GM19351 (cell line): Measurements from ENCODE around the gene PDIA5.

Experiments used
- ATAC-seq: cut with Tn5 transposase; IDR thresholded peaks from one replicate; pipeline ENCODE4 v1.9.1; 2021; ENCODE audit warnings: mild to moderate bottlenecking, moderate library complexity; ENCODE audit not compliant: unreplicated experiment

Gene PDIA5

GRCh38 chr3:123090728-123091531 lies 24.1 kb downstream of the PDIA5 start:
- ATAC-seq: no peak

- ATAC-seq: no peak
These were observed 25.4 kb downstream of the PDIA5 start for GRCh38 chr3:123092243-123092642.

- no peak for ATAC-seq
These were observed 26.9 kb downstream of the PDIA5 start for GRCh38 chr3:123093696-123094095.

GRCh38 chr3:123094516-123095313 lies 27.9 kb downstream of the PDIA5 start:
- ATAC-seq: no peak

- no peak for ATAC-seq
These were observed 29.3 kb downstream of the PDIA5 start for GRCh38 chr3:123096126-123096525.

GRCh38 chr3:123096731-123097130 lies 29.9 kb downstream of the PDIA5 start:
- ATAC-seq: no peak

- no peak for ATAC-seq
These were observed 31.9 kb downstream of the PDIA5 start for GRCh38 chr3:123098426-123099330.

- no peak for ATAC-seq
These were observed 32.7 kb downstream of the PDIA5 start for GRCh38 chr3:123099331-123100192.

GRCh38 chr3:123100193-123100776 lies 33.5 kb downstream of the PDIA5 start:
- ATAC-seq: no peak

- ATAC-seq: no peak
These were observed 35.4 kb downstream of the PDIA5 start for GRCh38 chr3:123102249-123102648.

- no peak for ATAC-seq
These were observed 36.0 kb downstream of the PDIA5 start for GRCh38 chr3:123102826-123103225.

- no peak for ATAC-seq
These were observed 37.7 kb downstream of the PDIA5 start for GRCh38 chr3:123104550-123104949.

GRCh38 chr3:123105201-123106189 lies 38.7 kb downstream of the PDIA5 start:
- no peak for ATAC-seq

- no peak for ATAC-seq
These were observed 43.6 kb downstream of the PDIA5 start for GRCh38 chr3:123110282-123110975.

- no peak for ATAC-seq
These were observed 44.3 kb downstream of the PDIA5 start for GRCh38 chr3:123110976-123111615.

GRCh38 chr3:123111640-123112039 lies 44.8 kb downstream of the PDIA5 start:
- ATAC-seq: no peak

GRCh38 chr3:123112232-123112631 lies 45.4 kb downstream of the PDIA5 start:
- ATAC-seq: no peak
